Astrocyte (in vitro differentiated cells and primary cell): ENCODE data around the gene FES.

ENCODE experiments used
- CTCF ChIP-seq: IDR thresholded peaks from 2 replicates; pipeline ENCODE4 v1.5.1; 2011; ENCODE audit warnings: low read depth, mild to moderate bottlenecking, inconsistent platforms, low read length, moderate library complexity; ENCODE audit not compliant: insufficient read depth
- EZH2 ChIP-seq: IDR thresholded peaks from 2 replicates; pipeline ENCODE4 v1.6.1; 2012; ENCODE audit warnings: mild to moderate bottlenecking, low read length, inconsistent platforms; ENCODE audit not compliant: insufficient read depth

GRCh38 chr15:90866800-90867199 is 17.5 kb upstream of the FES start:
- TF ChIP-seq CTCF (no peak), EZH2 (no peak)
